A172 (cell line): Measurements from ENCODE around the gene RAB13. TPM values are rescaled to one million over a fixed set of nuclear protein-coding genes. Genes with fewer than 3 reads are reported as not detected.

Experiments
- DNase-seq: peaks from one replicate; pipeline ENCODE4 v3.0.0-alpha.2; 2015; ENCODE audit warnings: low spot score
- total RNA-seq: library from RNA; depleted of rRNA; stranded (reverse); fragments of >200 nt; shearing (Covaris generic); gene quantifications from 2 replicates; pipeline ENCODE4 v1.2.3, GENCODE V29; 2014; rRNA removed

Gene RAB13
- total RNA-seq, 1 experiment from 2014 or later = 36.6 TPM

GRCh38 chr1:153933430-153933829, 52.7 kb downstream of the RAB13 start:
- DNase-seq = no peak

- no peak for DNase-seq
Observed at GRCh38 chr1:153932156-153933131, 53.7 kb downstream of the RAB13 start.

Other genes with a start within 250 kb of the RAB13 start
- 1.8 and 2.2 TPM in 2 replicates for gene SLC27A3, start 210.9 kb downstream of the RAB13 start, total RNA-seq
- gene GATAD2B, start 63.4 kb downstream of the RAB13 start, total RNA-seq = 5.9 and 6.5 TPM in 2 replicates
- 10.9 and 11.2 TPM in 2 replicates for gene DENND4B, start 39.6 kb downstream of the RAB13 start, total RNA-seq
- 14.5 and 16.6 TPM in 2 replicates for gene CRTC2, start 27.7 kb downstream of the RAB13 start, total RNA-seq
- gene SLC39A1, start 22.8 kb downstream of the RAB13 start, total RNA-seq = 192 and 204 TPM in 2 replicates
- gene CREB3L4, start 18.4 kb downstream of the RAB13 start, total RNA-seq = 19.9 and 28.4 TPM in 2 replicates
- 280 and 326 TPM in 2 replicates for gene JTB, start 8.7 kb downstream of the RAB13 start, total RNA-seq
- 2,058 and 2,461 TPM in 2 replicates for gene RPS27, start 4.4 kb upstream of the RAB13 start, total RNA-seq
- not detected in 2 replicates for gene NUP210L, start 168.7 kb upstream of the RAB13 start, total RNA-seq
- gene TPM3, start 205.8 kb upstream of the RAB13 start, total RNA-seq = 1,673 and 1,769 TPM in 2 replicates
- gene CFAP141, start 220.0 kb upstream of the RAB13 start, total RNA-seq = not detected in 2 replicates
- gene UBAP2L, start 234.6 kb upstream of the RAB13 start, total RNA-seq = 116 and 148 TPM in 2 replicates